ENCODE results near the gene VWA2. TPM values are rescaled to one million over a fixed set of nuclear protein-coding genes. Genes with fewer than 3 reads are reported as not detected.

The VWA2 gene
- total RNA-seq, 1 donor from 2014 or later, result 15.0 TPM

DNA sequence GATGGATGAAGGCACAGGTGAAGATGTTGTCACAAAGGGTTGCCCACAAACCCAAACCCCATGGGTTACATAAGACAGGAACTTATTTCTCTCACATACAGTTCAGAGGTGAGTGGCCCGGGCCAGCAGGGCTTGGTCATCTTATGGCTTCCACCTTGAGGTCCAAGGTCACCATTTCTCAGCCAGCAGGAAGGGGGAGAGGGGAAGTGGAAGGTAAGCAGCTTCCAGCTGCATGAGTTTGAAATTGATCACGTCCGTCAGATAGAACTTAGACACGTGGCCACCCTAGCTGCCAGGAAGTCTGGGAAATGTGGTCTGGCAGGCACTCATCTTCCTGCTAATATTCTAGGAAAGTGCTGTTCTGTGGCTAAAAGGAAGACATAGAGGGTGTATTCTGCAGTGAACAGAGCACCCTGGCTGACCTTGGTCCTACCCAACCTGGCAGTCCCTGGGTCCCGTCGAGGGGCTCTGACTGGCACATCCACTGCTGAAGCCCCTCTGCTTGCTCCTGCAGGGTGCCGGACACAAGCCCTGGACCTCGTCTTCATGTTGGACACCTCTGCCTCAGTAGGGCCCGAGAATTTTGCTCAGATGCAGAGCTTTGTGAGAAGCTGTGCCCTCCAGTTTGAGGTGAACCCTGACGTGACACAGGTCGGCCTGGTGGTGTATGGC lies 49.5 kb downstream of the VWA2 start:
- Mint-ChIP-seq H3K9me3 (no peaks in the 10 kb centered on the region), H3K4me1 (no peaks in the 10 kb centered on the region), H3K27me3 (ENCODE audit: low read depth) (no peaks in the 10 kb centered on the region), H3K36me3 (peaks cover 1% of the 10 kb centered on the region), H3K4me3 (no peak overlapping the region), H3K27ac (no peak overlapping the region)
- DNase-seq (ENCODE audit: low spot score in 2 of 2, unreplicated experiment in 2 of 2), result no peak
- TF ChIP-seq, protein P1, sequence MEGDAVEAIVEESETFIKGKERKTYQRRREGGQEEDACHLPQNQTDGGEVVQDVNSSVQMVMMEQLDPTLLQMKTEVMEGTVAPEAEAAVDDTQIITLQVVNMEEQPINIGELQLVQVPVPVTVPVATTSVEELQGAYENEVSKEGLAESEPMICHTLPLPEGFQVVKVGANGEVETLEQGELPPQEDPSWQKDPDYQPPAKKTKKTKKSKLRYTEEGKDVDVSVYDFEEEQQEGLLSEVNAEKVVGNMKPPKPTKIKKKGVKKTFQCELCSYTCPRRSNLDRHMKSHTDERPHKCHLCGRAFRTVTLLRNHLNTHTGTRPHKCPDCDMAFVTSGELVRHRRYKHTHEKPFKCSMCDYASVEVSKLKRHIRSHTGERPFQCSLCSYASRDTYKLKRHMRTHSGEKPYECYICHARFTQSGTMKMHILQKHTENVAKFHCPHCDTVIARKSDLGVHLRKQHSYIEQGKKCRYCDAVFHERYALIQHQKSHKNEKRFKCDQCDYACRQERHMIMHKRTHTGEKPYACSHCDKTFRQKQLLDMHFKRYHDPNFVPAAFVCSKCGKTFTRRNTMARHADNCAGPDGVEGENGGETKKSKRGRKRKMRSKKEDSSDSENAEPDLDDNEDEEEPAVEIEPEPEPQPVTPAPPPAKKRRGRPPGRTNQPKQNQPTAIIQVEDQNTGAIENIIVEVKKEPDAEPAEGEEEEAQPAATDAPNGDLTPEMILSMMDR (IDR thresholded peaks at IDR 0.05; ENCODE audit: unreplicated experiment), result no peak

DNA sequence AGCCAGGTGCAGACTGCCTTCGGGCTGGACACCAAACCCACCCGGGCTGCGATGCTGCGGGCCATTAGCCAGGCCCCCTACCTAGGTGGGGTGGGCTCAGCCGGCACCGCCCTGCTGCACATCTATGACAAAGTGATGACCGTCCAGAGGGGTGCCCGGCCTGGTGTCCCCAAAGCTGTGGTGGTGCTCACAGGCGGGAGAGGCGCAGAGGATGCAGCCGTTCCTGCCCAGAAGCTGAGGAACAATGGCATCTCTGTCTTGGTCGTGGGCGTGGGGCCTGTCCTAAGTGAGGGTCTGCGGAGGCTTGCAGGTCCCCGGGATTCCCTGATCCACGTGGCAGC lies 50.0 kb downstream of the VWA2 start:
- no peaks in the 10 kb centered on the region for H3K27me3 Mint-ChIP-seq (ENCODE audit: low read depth)
- TF ChIP-seq, protein P1 (IDR thresholded peaks at IDR 0.05; ENCODE audit: unreplicated experiment), result no peak
- no peak overlapping the region for H3K27ac Mint-ChIP-seq
- no peak overlapping the region for H3K4me3 Mint-ChIP-seq
- H3K36me3 Mint-ChIP-seq, result peaks cover 5% of the 10 kb centered on the region
- no peak for DNase-seq (ENCODE audit: low spot score in 2 of 2, unreplicated experiment in 2 of 2)
- no peaks in the 10 kb centered on the region for H3K9me3 Mint-ChIP-seq
- no peaks in the 10 kb centered on the region for H3K4me1 Mint-ChIP-seq

DNA sequence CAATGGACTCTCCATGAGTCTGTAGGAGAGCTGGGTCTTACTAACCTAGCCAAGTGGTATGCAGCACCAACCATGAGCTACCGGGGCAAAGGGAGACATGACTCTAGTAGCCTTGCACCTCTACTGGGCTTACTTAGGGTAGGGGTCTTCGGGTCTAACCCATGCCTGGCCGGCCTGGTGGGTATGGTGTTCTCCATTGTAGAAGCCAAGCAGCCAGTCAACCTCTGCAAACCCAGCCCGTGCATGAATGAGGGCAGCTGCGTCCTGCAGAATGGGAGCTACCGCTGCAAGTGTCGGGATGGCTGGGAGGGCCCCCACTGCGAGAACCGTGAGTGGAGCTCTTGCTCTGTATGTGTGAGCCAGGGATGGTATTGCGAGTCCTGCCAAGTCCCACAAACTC lies 51.0 kb downstream of the VWA2 start:
- H3K4me3 Mint-ChIP-seq, result no peak overlapping the region
- no peak overlapping the region for H3K27ac Mint-ChIP-seq
- peaks cover 9% of the 10 kb centered on the region for H3K9me3 Mint-ChIP-seq
- no peaks in the 10 kb centered on the region for H3K4me1 Mint-ChIP-seq
- no peak for DNase-seq (ENCODE audit: low spot score in 2 of 2, unreplicated experiment in 2 of 2)
- H3K27me3 Mint-ChIP-seq (ENCODE audit: low read depth), result no peaks in the 10 kb centered on the region
- peaks cover 13% of the 10 kb centered on the region for H3K36me3 Mint-ChIP-seq
- TF ChIP-seq, protein P1 (IDR thresholded peaks at IDR 0.05; ENCODE audit: unreplicated experiment), result no peak

- TF ChIP-seq, protein P1 (IDR thresholded peaks at IDR 0.05; ENCODE audit: unreplicated experiment), result no peak
- no peaks in the 10 kb centered on the region for H3K27me3 Mint-ChIP-seq (ENCODE audit: low read depth)
- H3K36me3 Mint-ChIP-seq, result peaks cover 22% of the 10 kb centered on the region
- no peak for DNase-seq (ENCODE audit: low spot score in 2 of 2, unreplicated experiment in 2 of 2)
- H3K27ac Mint-ChIP-seq, result no peak overlapping the region
- H3K4me1 Mint-ChIP-seq, result no peaks in the 10 kb centered on the region
- H3K9me3 Mint-ChIP-seq, result peaks cover 19% of the 10 kb centered on the region
- no peak overlapping the region for H3K4me3 Mint-ChIP-seq
These were observed 52.0 kb downstream of the VWA2 start for GRCh38 chr10:114291076-114291475.

DNA sequence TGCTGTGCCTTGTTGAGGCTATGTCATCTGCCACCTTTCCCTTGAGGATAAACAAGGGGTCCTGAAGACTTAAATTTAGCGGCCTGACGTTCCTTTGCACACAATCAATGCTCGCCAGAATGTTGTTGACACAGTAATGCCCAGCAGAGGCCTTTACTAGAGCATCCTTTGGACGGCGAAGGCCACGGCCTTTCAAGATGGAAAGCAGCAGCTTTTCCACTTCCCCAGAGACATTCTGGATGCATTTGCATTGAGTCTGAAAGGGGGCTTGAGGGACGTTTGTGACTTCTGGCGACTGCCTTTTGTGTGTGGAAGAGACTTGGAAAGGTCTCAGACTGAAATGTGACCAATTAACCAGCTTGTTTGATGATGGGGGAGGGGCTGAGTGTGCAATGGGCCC lies 52.5 kb downstream of the VWA2 start:
- H3K4me1 Mint-ChIP-seq, result no peaks in the 10 kb centered on the region
- H3K27me3 Mint-ChIP-seq (ENCODE audit: low read depth), result no peaks in the 10 kb centered on the region
- no peak for DNase-seq (ENCODE audit: low spot score in 2 of 2, unreplicated experiment in 2 of 2)
- H3K4me3 Mint-ChIP-seq, result no peak overlapping the region
- H3K27ac Mint-ChIP-seq, result no peak overlapping the region
- peaks cover 27% of the 10 kb centered on the region for H3K36me3 Mint-ChIP-seq
- TF ChIP-seq, protein P1 (IDR thresholded peaks at IDR 0.05; ENCODE audit: unreplicated experiment), result no peak
- peaks cover 23% of the 10 kb centered on the region for H3K9me3 Mint-ChIP-seq

- peaks cover 23% of the 10 kb centered on the region for H3K9me3 Mint-ChIP-seq
- peaks cover 38% of the 10 kb centered on the region for H3K36me3 Mint-ChIP-seq
- no peak overlapping the region for H3K4me3 Mint-ChIP-seq
- no peaks in the 10 kb centered on the region for H3K27me3 Mint-ChIP-seq (ENCODE audit: low read depth)
- no peaks in the 10 kb centered on the region for H3K4me1 Mint-ChIP-seq
- DNase-seq (ENCODE audit: low spot score in 2 of 2, unreplicated experiment in 2 of 2), result no peak
- TF ChIP-seq, protein P1 (IDR thresholded peaks at IDR 0.05; ENCODE audit: unreplicated experiment), result no peak
- no peak overlapping the region for H3K27ac Mint-ChIP-seq
These were observed 54.0 kb downstream of the VWA2 start for GRCh38 chr10:114293075-114293474.
